Right atrium auricular region (tissue), 2 donors: ENCODE measurements around the gene CEP104. TPM values are rescaled to one million over a fixed set of nuclear protein-coding genes. Genes with fewer than 3 reads are reported as not detected.

ENCODE experiments used
- DNase-seq: peaks from one replicate; pipeline ENCODE4 v3.0.0-alpha.2; 2019; ENCODE audit warnings: low spot score
- H3K27ac ChIP-seq, 2 donors: fragments of 200-600 bp; sonication (generic); 1 replicate in 1 of 2; 2 replicates in 1 of 2; pipeline ENCODE4 v1.5.1; 2016 to 2019
- H3K27me3 ChIP-seq, 2 donors: fragments of 200-600 bp; sonication (generic); one replicate each; pipeline versions ENCODE4 v1.5.1 to v1.6.0; 2017 to 2019
- H3K36me3 ChIP-seq: fragments of 200-600 bp; sonication (generic); one replicate; pipeline ENCODE4 v1.5.1; 2016
- H3K4me1 ChIP-seq, 2 donors: fragments of 200-600 bp; sonication (generic); one replicate each; pipeline versions ENCODE4 v1.5.1 to v1.6.0; 2017 to 2019
- H3K4me3 ChIP-seq, 2 donors: fragments of 200-600 bp; sonication (generic); 1 replicate in 1 of 2; 2 replicates in 1 of 2; pipeline ENCODE4 v1.5.1; 2017 to 2019; ENCODE audit warnings: mild to moderate bottlenecking in 1 of 2, moderate library complexity in 1 of 2
- H3K9me3 ChIP-seq, 2 donors: fragments of 200-600 bp; sonication (generic); one replicate each; pipeline ENCODE4 v1.5.1; 2019
- CTCF ChIP-seq, 2 donors: fragments of 200-600 bp; sonication (generic); IDR thresholded peaks; one replicate each; pipeline ENCODE4 v1.5.1; 2019; ENCODE audit warnings: antibody characterized with exemption in 2 of 2
- total RNA-seq, 2 donors: library from RNA; depleted of rRNA; stranded (reverse); fragments of >200 nt; gene quantifications; one replicate each; pipeline ENCODE4 v1.1.0, GENCODE V29; 2016

The CEP104 gene
- total RNA-seq, 2 donors from 2014 or later: 21.7 to 25.9 TPM

- DNase-seq: no peak
- Histone ChIP-seq H3K27me3 (no peaks in the 10 kb centered on the region), H3K4me3 (no peak overlapping the region), H3K9me3 (no peaks in the 10 kb centered on the region), H3K36me3 (peaks cover 31% of the 10 kb centered on the region), H3K27ac (no peak overlapping the region), H3K4me1 (peaks cover 0 to 45% of the 10 kb centered on the region in 2 donors)
- TF ChIP-seq CTCF (IDR thresholded peaks at IDR 0.05): no peak
These were observed 79.9 kb downstream of the CEP104 start for GRCh38 chr1:3777078-3777547.

GRCh38 chr1:3776231-3776961 is 80.6 kb downstream of the CEP104 start:
- no peak for TF ChIP-seq CTCF (IDR thresholded peaks at IDR 0.05)
- Histone ChIP-seq H3K4me3 (no peak overlapping the region), H3K9me3 (no peaks in the 10 kb centered on the region), H3K4me1 (peaks cover 0 to 52% of the 10 kb centered on the region in 2 donors), H3K36me3 (peaks cover 24% of the 10 kb centered on the region), H3K27ac (peak overlapping the region in 1 of 2 donors; percentile 90), H3K27me3 (no peaks in the 10 kb centered on the region)
- DNase-seq: no peak

- Histone ChIP-seq H3K27ac (peak overlapping the region; percentile 90 to 93), H3K36me3 (peaks cover 17% of the 10 kb centered on the region), H3K9me3 (no peaks in the 10 kb centered on the region), H3K4me1 (peaks cover 0 to 59% of the 10 kb centered on the region in 2 donors), H3K27me3 (no peaks in the 10 kb centered on the region), H3K4me3 (no peak overlapping the region)
- peak in 1 of 2 donors; percentile 28 for TF ChIP-seq CTCF (IDR thresholded peaks at IDR 0.05)
- DNase-seq: no peak
These were observed 81.4 kb downstream of the CEP104 start for GRCh38 chr1:3775490-3776230.

GRCh38 chr1:3774946-3775489 is 82.0 kb downstream of the CEP104 start:
- Histone ChIP-seq H3K9me3 (no peaks in the 10 kb centered on the region), H3K4me1 (peaks cover 0 to 59% of the 10 kb centered on the region in 2 donors), H3K36me3 (peaks cover 11% of the 10 kb centered on the region), H3K27ac (peak overlapping the region; percentile 90 to 93), H3K27me3 (no peaks in the 10 kb centered on the region), H3K4me3 (no peak overlapping the region)
- no peak for TF ChIP-seq CTCF (IDR thresholded peaks at IDR 0.05)
- no peak for DNase-seq

DNA sequence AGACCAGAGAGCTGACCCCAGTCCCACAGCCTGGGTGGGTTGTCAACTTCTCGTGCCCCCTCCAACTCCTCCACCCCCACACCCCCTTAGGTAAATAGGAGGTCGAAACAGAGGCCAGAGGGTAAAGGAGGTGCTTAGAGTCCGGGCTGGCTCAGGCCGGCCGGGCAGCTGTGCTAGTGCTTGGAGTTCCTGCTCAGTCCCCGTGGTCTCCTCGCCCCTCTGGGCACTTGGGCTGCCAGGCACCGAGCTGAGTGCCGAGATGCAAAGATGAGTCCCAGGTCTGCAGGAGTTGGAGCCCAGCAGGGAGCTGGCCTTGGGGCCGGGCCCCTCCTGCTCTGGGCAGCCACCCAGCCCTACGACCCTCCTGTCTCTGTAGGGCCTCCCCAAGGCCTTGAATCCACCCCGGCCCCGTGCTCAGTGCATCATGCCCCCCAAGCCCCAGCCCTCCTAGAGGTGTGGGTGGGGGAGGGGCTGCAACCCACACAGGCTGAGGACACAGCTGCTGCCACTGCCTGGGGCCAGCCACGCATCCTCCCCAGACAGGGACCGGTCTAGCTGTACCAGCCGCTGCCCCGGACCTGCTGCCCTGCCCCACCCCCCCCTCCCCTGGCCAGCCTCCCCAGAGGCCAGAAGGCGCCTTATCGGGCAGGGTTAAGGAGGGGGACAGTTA is 82.6 kb downstream of the CEP104 start:
- no peak for DNase-seq
- Histone ChIP-seq H3K36me3 (peaks cover 4% of the 10 kb centered on the region), H3K9me3 (no peaks in the 10 kb centered on the region), H3K4me1 (peaks cover 0 to 59% of the 10 kb centered on the region in 2 donors), H3K27ac (peak overlapping the region; percentile 90 to 93), H3K4me3 (no peak overlapping the region), H3K27me3 (no peaks in the 10 kb centered on the region)
- no peak for TF ChIP-seq CTCF (IDR thresholded peaks at IDR 0.05)
